ENCODE measurements around the gene AXIN1. TPM values are rescaled to one million over a fixed set of nuclear protein-coding genes. Genes with fewer than 3 reads are reported as not detected.
"Not testable (repeated sequence)": the region's sequence is repeated elsewhere in the genome, so short reads cannot be mapped to it uniquely, and the experiment has no call there.

The AXIN1 gene
- polyA plus RNA-seq, 4 donors: 24.5 to 33.6 (median 27.6) TPM

- Histone ChIP-seq H3K9me3 (ENCODE audit: control insufficient read depth in 2 of 2, insufficient read depth in 1 of 2, low read depth in 1 of 2, low read length in 1 of 2) (no peaks in the 10 kb centered on the region), H3K36me3 (ENCODE audit: control insufficient read depth in 3 of 3, insufficient read depth in 2 of 3, low read depth in 1 of 3, low read length in 3 of 3) (peaks cover 0 to 50% (median 2%) of the 10 kb centered on the region in 3 donors), H3K27me3 (ENCODE audit: control insufficient read depth in 3 of 3, insufficient read depth in 3 of 3, low read length in 3 of 3) (no peaks in the 10 kb centered on the region), H3K4me3 (ENCODE audit: low read depth in 1 of 3, low read length in 3 of 3) (no peak overlapping the region), H3K27ac (ENCODE audit: low read depth in 1 of 3, low read length in 2 of 3) (no peak overlapping the region), H3K4me1 (ENCODE audit: control insufficient read depth in 3 of 3, insufficient read depth in 2 of 3, low read depth in 1 of 3, low read length in 2 of 3) (peaks cover 0 to 15% (median 0%) of the 10 kb centered on the region in 3 donors)
- DNase-seq (no peak), FAIRE-seq (no peak)
- WGBS, 3 donors: 79 to 93% (median 91%) methylated on average over 7 of the region's 7 CpGs
Observed at GRCh38 chr16:349211-349610, 3.3 kb downstream of the AXIN1 start.

DNA sequence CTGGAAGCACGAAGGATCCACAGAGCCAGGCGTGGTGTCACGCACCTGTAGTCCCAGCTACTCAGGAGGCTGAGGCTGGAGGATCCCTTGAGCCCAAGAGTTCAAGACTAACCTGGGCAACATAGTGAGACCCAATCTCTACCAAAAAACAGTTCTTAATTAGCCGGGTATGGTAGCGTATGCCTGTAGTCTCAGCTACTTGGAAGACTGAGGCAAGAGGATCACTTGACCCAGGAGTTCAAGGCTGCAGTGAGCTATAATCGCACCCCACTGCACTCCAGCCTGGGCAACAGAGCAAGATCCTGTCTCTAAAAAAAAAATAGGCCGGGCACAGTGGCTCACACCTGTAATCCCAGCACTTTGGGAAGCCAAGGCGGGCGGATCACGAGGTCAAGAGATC is 4.0 kb downstream of the AXIN1 start:
- H3K27ac ChIP-seq (ENCODE audit: low read depth in 1 of 3, low read length in 2 of 3); H3K4me3 ChIP-seq (ENCODE audit: low read depth in 1 of 3, low read length in 3 of 3); FAIRE-seq; H3K27me3 ChIP-seq (ENCODE audit: control insufficient read depth in 3 of 3, insufficient read depth in 3 of 3, low read length in 3 of 3); H3K9me3 ChIP-seq (ENCODE audit: control insufficient read depth in 2 of 2, insufficient read depth in 1 of 2, low read depth in 1 of 2, low read length in 1 of 2); DNase-seq: not testable (repeated sequence)
- Histone ChIP-seq H3K4me1 (ENCODE audit: control insufficient read depth in 3 of 3, insufficient read depth in 2 of 3, low read depth in 1 of 3, low read length in 2 of 3) (peaks cover 0 to 11% (median 0%) of the 10 kb centered on the region in 3 donors), H3K36me3 (ENCODE audit: control insufficient read depth in 3 of 3, insufficient read depth in 2 of 3, low read depth in 1 of 3, low read length in 3 of 3) (peaks cover 0 to 58% (median 2%) of the 10 kb centered on the region in 3 donors)
- 93 to 97% (median 95%) methylated on average over 7 to 10 of the region's 10 CpGs for WGBS, 3 donors

GRCh38 chr16:347203-347602 is 5.3 kb downstream of the AXIN1 start:
- Histone ChIP-seq H3K27me3 (ENCODE audit: control insufficient read depth in 3 of 3, insufficient read depth in 3 of 3, low read length in 3 of 3) (no peaks in the 10 kb centered on the region), H3K27ac (ENCODE audit: low read depth in 1 of 3, low read length in 2 of 3) (no peak overlapping the region), H3K4me1 (ENCODE audit: control insufficient read depth in 3 of 3, insufficient read depth in 2 of 3, low read depth in 1 of 3, low read length in 2 of 3) (peaks cover 0 to 7% (median 0%) of the 10 kb centered on the region in 3 donors), H3K4me3 (ENCODE audit: low read depth in 1 of 3, low read length in 3 of 3) (no peak overlapping the region), H3K9me3 (ENCODE audit: control insufficient read depth in 2 of 2, insufficient read depth in 1 of 2, low read depth in 1 of 2, low read length in 1 of 2) (no peaks in the 10 kb centered on the region), H3K36me3 (ENCODE audit: control insufficient read depth in 3 of 3, insufficient read depth in 2 of 3, low read depth in 1 of 3, low read length in 3 of 3) (peaks cover 0 to 71% (median 2%) of the 10 kb centered on the region in 3 donors)
- 97% methylated on average over 6 of the region's 6 CpGs for WGBS, 3 donors
- DNase-seq (no peak), FAIRE-seq (no peak)

GRCh38 chr16:346587-346986 is 5.9 kb downstream of the AXIN1 start:
- no peak for FAIRE-seq
- no peaks in the 10 kb centered on the region for H3K9me3 ChIP-seq (ENCODE audit: control insufficient read depth in 2 of 2, insufficient read depth in 1 of 2, low read depth in 1 of 2, low read length in 1 of 2)
- 89 to 93% (median 91%) methylated on average over 15 of the region's 15 CpGs for WGBS, 3 donors

DNA sequence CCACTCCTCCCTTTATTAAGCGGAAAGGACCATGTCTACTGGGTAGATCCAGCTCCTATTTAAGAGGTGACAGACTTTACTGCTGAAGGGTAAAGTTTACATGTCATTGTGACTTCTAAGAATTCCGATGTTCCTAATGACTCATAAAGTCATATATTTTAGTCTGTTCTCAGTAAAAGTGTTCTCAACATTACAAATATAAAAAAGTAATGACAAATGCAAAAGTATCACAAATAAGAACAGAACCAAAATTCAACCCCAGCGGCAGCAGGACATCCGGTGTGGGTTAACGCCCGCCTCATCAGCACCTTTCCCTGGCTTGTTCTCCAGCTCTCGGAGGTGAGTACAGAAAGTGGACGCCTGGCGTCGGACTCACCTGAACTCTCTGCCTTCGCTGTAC is 6.8 kb downstream of the AXIN1 start:
- FAIRE-seq (no peak), DNase-seq (no peak)
- Histone ChIP-seq H3K4me1 (ENCODE audit: control insufficient read depth in 3 of 3, insufficient read depth in 2 of 3, low read depth in 1 of 3, low read length in 2 of 3) (peaks cover 0 to 1% (median under 1%) of the 10 kb centered on the region in 3 donors), H3K9me3 (ENCODE audit: control insufficient read depth in 2 of 2, insufficient read depth in 1 of 2, low read depth in 1 of 2, low read length in 1 of 2) (no peaks in the 10 kb centered on the region), H3K27me3 (ENCODE audit: control insufficient read depth in 3 of 3, insufficient read depth in 3 of 3, low read length in 3 of 3) (no peaks in the 10 kb centered on the region), H3K4me3 (ENCODE audit: low read depth in 1 of 3, low read length in 3 of 3) (no peak overlapping the region), H3K36me3 (ENCODE audit: control insufficient read depth in 3 of 3, insufficient read depth in 2 of 3, low read depth in 1 of 3, low read length in 3 of 3) (peaks cover 0 to 74% (median 2%) of the 10 kb centered on the region in 3 donors), H3K27ac (ENCODE audit: low read depth in 1 of 3, low read length in 2 of 3) (no peak overlapping the region)
- 70 to 86% (median 85%) methylated on average over 11 of the region's 11 CpGs for WGBS, 3 donors

More at GRCh38 chr16:346587-346986, 5.9 kb downstream of the AXIN1 start:
- no peak for DNase-seq
- H3K4me3 ChIP-seq (ENCODE audit: low read depth in 1 of 3, low read length in 3 of 3): no peak overlapping the region
- H3K4me1 ChIP-seq (ENCODE audit: control insufficient read depth in 3 of 3, insufficient read depth in 2 of 3, low read depth in 1 of 3, low read length in 2 of 3): peaks cover 0 to 7% (median 0%) of the 10 kb centered on the region in 3 donors
- H3K36me3 ChIP-seq (ENCODE audit: control insufficient read depth in 3 of 3, insufficient read depth in 2 of 3, low read depth in 1 of 3, low read length in 3 of 3): peaks cover 0 to 74% (median 2%) of the 10 kb centered on the region in 3 donors
- H3K27me3 ChIP-seq (ENCODE audit: control insufficient read depth in 3 of 3, insufficient read depth in 3 of 3, low read length in 3 of 3): no peaks in the 10 kb centered on the region
- H3K27ac ChIP-seq (ENCODE audit: low read depth in 1 of 3, low read length in 2 of 3): no peak overlapping the region

DNA sequence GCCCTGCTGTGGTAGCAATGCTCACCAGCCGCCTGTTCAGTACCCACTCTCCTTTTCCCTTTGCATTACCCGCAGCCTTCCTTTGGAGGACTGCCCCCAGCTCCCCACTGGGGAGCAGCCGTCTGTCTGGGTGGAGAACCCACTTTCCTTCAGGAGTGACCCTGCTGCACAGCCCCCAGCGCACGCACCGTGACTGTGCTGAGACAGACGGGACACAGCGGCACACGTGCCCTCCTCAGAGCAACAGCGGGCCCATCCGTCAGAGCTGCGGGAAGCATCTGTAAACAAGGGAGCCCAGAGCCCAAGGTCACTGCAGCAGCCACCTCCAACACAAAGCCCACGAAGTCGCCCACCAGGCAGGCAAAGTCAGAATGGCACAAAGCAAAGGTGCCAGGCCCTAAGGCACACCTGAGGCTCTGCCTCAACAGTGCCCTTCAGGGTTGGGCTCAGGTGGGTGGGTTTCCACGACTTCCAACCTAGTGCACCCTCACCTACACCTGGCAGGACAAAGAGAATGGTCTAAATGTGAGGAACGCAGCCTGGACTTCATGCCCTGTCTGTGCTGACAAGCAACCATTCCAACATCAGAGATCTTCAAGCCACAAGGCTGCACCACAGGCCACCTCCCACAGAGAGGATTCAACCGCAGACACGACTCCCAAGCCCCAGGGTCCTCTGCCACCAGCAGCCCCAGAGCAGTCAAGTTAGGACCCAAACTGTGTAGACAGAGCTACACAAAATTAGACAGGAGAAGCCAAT is 9.9 kb downstream of the AXIN1 start:
- H3K36me3 ChIP-seq (ENCODE audit: control insufficient read depth in 3 of 3, insufficient read depth in 2 of 3, low read depth in 1 of 3, low read length in 3 of 3): peaks cover 0 to 74% (median 2%) of the 10 kb centered on the region in 3 donors

GRCh38 chr16:341974-342336 is 10.6 kb downstream of the AXIN1 start:
- Histone ChIP-seq H3K4me1 (ENCODE audit: control insufficient read depth in 3 of 3, insufficient read depth in 2 of 3, low read depth in 1 of 3, low read length in 2 of 3) (peaks cover 0 to 25% (median 5%) of the 10 kb centered on the region in 3 donors), H3K36me3 (ENCODE audit: control insufficient read depth in 3 of 3, insufficient read depth in 2 of 3, low read depth in 1 of 3, low read length in 3 of 3) (peaks cover 0 to 70% (median 0%) of the 10 kb centered on the region in 3 donors)
- 84 to 90% (median 87%) methylated on average over 10 to 13 of the region's 13 CpGs for WGBS, 3 donors
- not testable (repeated sequence) for DNase-seq; H3K9me3 ChIP-seq (ENCODE audit: control insufficient read depth in 2 of 2, insufficient read depth in 1 of 2, low read depth in 1 of 2, low read length in 1 of 2); H3K4me3 ChIP-seq (ENCODE audit: low read depth in 1 of 3, low read length in 3 of 3); H3K27ac ChIP-seq (ENCODE audit: low read depth in 1 of 3, low read length in 2 of 3); H3K27me3 ChIP-seq (ENCODE audit: control insufficient read depth in 3 of 3, insufficient read depth in 3 of 3, low read length in 3 of 3); FAIRE-seq

More for the DNA sequence above, 9.9 kb downstream of the AXIN1 start:
- FAIRE-seq: no peak
- Histone ChIP-seq H3K4me1 (ENCODE audit: control insufficient read depth in 3 of 3, insufficient read depth in 2 of 3, low read depth in 1 of 3, low read length in 2 of 3) (peaks cover 0 to 25% (median 5%) of the 10 kb centered on the region in 3 donors), H3K27ac (ENCODE audit: low read depth in 1 of 3, low read length in 2 of 3) (no peak overlapping the region), H3K27me3 (ENCODE audit: control insufficient read depth in 3 of 3, insufficient read depth in 3 of 3, low read length in 3 of 3) (no peaks in the 10 kb centered on the region), H3K9me3 (ENCODE audit: control insufficient read depth in 2 of 2, insufficient read depth in 1 of 2, low read depth in 1 of 2, low read length in 1 of 2) (no peaks in the 10 kb centered on the region), H3K4me3 (ENCODE audit: low read depth in 1 of 3, low read length in 3 of 3) (no peak overlapping the region)
- WGBS, 3 donors: 86 to 91% (median 86%) methylated on average over 18 of the region's 18 CpGs
- no peak for DNase-seq

DNA sequence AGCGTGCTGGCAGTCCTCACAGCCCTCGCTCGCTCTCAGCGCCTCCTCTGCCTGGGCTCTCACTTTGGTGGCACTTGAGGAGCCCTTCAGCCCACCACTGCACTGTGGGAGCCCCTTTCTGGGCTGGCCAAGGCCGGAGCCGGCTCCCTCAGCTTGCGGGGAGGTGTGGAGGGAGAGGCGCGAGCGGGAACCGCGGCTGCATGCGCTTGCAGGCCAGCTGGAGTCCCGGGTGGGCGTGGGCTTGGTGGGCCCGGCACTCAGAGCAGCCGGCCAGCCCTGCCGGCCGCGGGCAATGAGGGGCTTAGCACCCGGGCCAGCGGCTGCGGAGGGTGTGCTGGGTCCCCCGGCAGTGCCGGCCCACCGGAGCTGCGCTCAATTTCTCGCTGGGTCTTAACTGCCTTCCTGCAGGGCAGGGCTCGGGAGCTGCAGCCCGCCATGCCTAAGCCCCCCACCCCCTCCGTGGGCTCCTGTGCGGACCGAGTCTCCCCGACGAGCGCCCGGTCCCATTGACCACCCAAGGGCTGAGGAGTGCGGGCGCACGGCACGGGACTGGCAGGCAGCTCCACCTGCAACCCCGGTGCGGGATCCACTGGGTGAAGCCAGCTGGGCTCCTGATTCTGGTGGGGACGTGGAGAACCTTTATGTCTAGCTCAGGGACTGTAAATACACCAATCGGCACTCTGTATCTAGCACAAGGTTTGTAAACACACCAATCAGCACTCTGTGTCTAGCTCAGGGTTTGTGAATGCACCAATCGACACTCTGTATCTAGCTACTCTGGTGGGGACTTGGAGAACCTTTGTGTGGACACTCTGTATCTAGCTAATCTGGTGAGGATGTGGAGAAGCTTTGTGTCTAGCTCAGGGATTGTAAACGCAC is 11.2 kb downstream of the AXIN1 start:
- not testable (repeated sequence) for H3K27me3 ChIP-seq (ENCODE audit: control insufficient read depth in 3 of 3, insufficient read depth in 3 of 3, low read length in 3 of 3); H3K27ac ChIP-seq (ENCODE audit: low read depth in 1 of 3, low read length in 2 of 3); DNase-seq; H3K4me3 ChIP-seq (ENCODE audit: low read depth in 1 of 3, low read length in 3 of 3); H3K9me3 ChIP-seq (ENCODE audit: control insufficient read depth in 2 of 2, insufficient read depth in 1 of 2, low read depth in 1 of 2, low read length in 1 of 2); FAIRE-seq
- H3K4me1 ChIP-seq (ENCODE audit: control insufficient read depth in 3 of 3, insufficient read depth in 2 of 3, low read depth in 1 of 3, low read length in 2 of 3): peaks cover 0 to 25% (median 5%) of the 10 kb centered on the region in 3 donors
- H3K36me3 ChIP-seq (ENCODE audit: control insufficient read depth in 3 of 3, insufficient read depth in 2 of 3, low read depth in 1 of 3, low read length in 3 of 3): peaks cover 0 to 65% (median 0%) of the 10 kb centered on the region in 3 donors
- 96 to 97% (median 97%) methylated on average over 38 to 46 of the region's 47 CpGs for WGBS, 3 donors
